IPS DF 4.7 (cell line): ENCODE results near the gene B3GALT4.
"Not testable (repeated sequence)": the region's sequence is repeated elsewhere in the genome, so short reads cannot be mapped to it uniquely, and the experiment has no call there.

Experiments
- DNase-seq: peaks from one replicate; pipeline ENCODE4 v3.0.0-alpha.2; 2013; ENCODE audit warnings: low spot score; ENCODE audit errors: extremely low read depth

B3GALT4 gene

DNA sequence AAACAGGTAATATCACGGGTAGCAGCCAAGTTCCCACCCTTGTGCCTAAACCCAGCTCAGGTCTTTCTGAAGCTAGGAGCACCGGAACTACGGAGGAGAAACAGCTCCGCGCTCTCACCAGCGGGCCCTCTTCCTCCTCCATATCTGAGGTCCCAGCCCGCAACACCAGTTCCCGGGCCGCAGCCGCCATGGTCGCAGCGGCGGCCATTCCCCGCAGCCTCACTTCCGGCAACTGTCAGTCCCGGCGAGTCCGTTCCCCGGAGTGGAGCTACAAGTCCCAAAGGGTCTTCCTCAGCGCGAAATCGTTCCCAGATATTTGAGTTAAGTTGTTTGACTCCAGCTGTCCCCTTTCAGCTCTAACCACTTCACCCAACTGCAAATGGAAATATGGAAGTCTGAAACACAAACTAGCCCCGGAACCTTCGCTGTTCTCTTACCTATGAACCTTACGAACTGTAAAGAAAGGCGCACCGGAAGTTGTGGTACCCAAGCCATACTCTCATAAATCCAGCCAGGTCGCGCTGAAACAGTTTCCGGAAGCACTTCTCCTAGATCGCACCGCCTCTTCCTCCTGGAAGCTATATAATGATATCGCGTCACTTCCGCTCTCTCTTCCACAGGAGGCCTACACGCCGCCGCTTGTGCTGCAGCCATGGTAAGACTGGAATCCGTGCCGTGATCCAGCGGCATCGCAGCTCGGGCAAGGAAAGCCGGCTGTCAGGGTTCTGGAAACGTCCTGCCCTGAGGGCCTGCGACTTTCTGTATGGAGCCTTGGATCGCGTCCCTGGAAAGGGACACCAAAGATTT is 5.3 kb upstream of the B3GALT4 start, which contains the start of the genes RPS18 and VPS52:
Gene RPS18, plus strand, starts transcription at position 608 of the 807 bp plus-strand sequence. Its CDS starts 45 bp downstream, at position 653.
Gene VPS52, minus strand, starts transcription at position 409 of the 807 bp plus-strand sequence. Its CDS starts 201 bp downstream, at position 208.
- peak; percentile 98 for DNase-seq

GRCh38 chr6:33272275-33273128 is 4.4 kb upstream of the B3GALT4 start:
- DNase-seq = no peak

DNA sequence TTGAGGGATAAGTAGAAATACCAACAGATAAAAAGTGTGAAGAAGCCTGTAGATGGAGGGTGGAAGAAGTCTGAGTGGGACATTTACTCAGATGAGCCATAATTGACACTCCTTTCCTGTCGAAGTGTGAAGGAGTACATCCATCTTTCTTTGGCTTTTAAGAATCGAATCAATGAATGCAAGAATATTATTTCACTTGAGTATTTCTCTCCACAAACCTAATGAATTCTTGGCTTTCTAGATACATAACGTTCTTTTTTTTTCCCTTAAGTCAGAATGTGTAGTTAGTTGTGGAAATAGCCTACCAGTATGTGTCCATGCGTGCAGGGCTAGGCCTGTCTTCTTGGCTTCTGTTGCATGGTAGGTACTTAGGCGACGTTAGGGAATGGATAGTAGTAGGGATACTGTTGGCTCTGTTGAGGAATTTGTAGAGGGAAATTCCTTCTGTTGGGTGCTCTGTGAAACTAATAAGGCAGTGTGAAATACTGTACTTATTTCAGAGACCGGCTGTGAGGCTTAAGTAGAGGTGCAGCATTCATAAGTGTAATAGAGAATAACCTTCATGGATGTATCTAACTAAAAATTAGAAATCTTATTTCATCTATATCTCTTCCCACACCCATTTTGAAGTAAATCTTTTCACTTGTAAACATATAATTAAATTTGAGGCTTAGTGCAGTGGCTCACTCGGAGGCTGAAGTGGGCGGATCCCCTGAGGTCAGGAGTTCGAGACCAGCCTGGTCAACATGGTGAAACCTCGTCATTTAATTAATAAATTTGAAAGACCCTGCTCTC is 3.6 kb upstream of the B3GALT4 start:
- no peak for DNase-seq

- no peak for DNase-seq
Observed at GRCh38 chr6:33273924-33274902, 2.7 kb upstream of the B3GALT4 start.

GRCh38 chr6:33275795-33276580 is 935 bp upstream of the B3GALT4 start:
- DNase-seq = not testable (repeated sequence)

DNA sequence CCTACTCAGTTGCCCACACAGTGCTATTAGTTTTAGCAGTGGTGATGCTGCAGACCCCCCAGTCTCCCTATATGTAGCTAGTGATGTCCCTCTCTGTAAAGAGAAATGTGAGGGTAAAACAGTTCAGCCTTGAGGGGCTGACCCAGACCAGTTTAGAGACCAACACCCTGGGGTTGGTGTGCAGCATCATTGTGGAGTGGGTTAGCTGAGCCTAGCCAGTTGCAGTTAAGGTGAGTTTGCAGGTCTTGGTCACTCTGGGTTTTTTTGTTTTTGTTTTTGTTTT is 401 bp upstream of the B3GALT4 start:
- no peak for DNase-seq

DNA sequence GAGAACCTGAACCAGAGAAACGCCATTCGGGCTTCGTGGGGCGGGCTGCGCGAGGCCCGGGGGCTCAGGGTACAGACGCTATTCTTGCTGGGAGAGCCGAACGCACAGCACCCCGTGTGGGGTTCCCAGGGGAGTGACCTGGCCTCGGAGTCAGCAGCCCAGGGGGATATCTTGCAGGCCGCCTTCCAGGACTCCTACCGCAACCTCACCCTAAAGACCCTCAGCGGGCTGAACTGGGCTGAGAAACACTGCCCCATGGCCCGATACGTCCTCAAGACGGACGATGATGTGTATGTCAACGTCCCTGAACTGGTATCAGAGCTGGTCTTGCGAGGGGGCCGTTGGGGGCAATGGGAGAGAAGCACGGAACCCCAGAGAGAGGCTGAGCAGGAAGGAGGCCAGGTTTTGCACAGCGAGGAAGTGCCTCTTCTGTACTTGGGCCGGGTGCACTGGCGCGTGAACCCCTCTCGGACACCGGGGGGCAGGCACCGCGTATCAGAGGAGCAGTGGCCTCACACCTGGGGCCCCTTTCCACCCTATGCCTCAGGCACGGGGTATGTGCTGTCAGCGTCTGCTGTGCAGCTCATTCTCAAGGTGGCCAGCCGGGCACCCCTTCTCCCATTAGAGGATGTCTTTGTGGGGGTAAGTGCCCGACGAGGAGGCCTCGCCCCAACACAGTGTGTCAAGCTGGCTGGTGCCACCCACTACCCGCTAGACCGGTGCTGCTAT is 904 bp downstream of the B3GALT4 start:
- DNase-seq = no peak

DNA sequence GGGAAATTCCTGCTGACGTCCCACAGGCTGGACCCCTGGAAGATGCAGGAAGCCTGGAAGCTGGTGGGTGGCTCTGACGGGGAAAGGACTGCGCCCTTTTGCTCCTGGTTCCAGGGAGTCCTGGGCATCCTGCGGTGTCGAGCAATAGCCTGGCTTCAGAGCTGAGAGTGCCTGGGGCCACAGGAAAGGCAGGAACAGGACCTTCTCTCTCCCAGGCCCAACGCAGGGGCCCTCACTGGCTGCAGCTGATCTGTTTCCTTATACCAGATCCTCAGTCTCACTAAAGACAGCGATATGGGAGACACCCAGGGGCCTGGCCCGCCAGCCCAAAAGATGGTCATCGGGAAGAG is 1.4 kb downstream of the B3GALT4 start:
- no peak for DNase-seq

- no peak for DNase-seq
Observed at GRCh38 chr6:33278810-33279209, 1.9 kb downstream of the B3GALT4 start.

DNA sequence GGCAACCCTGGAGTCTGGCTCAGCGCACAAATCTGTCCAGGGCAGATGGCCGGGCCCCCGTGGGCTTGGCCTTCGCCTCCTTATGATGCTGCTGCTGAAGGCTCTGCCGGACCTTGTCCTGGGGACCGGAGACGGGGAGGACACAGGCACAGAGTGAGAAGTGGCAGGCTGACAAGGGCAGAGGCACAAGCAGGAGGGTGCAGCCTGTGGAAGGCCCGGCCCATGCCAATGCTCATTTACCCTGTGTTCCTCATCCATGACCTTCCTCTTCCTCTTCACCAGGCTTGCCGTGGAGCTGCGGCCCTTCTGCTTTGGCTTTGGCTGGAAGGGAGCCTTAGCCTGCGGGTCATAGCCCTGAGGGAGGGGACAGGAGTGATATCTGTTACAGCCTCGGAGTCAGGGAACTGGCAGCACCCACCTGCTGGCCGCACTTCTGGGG is 2.4 kb downstream of the B3GALT4 start:
- no peak for DNase-seq

- no peak for DNase-seq
Observed at GRCh38 chr6:33279971-33280511, 3.1 kb downstream of the B3GALT4 start.

DNA sequence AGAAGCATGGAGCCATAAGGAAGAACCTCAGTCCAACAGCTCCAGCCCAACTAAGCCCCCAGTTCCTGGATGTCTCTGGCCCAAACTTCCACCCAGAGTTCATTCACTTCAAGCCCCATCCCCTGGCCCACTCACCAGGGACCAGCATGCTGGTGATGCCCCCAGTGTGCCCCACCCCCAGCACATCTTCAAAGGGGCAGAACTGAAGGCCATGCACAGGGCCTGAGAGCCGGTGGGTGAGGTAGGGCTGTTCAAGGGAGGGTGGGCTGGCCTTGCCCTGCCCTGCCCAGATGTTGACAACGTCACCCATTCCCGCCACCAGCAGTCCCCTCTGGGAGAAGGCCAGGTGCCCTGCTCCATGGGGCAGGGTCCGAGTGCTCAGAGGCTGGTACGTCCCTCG is 3.6 kb downstream of the B3GALT4 start:
- no peak for DNase-seq

DNA sequence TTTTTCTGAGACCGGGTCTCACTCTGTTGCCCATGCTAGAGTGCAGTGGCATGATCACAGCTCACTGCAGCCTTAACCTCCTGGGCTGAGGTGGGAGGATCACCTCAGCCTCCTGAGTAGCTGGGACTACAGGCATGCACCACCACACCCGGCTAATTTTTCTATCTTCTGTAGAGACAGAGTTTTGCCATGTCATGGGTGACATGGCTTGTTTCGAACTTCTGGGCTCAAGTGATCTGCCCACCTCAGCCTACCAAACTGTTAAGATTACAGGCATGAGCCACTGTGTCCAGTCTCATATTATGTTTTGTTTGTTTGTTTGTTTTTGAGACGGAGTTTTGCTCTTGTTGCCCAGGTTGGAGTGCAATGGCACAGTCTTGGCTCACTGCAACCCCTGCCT is 8.3 kb downstream of the B3GALT4 start:
- not testable (repeated sequence) for DNase-seq

DNA sequence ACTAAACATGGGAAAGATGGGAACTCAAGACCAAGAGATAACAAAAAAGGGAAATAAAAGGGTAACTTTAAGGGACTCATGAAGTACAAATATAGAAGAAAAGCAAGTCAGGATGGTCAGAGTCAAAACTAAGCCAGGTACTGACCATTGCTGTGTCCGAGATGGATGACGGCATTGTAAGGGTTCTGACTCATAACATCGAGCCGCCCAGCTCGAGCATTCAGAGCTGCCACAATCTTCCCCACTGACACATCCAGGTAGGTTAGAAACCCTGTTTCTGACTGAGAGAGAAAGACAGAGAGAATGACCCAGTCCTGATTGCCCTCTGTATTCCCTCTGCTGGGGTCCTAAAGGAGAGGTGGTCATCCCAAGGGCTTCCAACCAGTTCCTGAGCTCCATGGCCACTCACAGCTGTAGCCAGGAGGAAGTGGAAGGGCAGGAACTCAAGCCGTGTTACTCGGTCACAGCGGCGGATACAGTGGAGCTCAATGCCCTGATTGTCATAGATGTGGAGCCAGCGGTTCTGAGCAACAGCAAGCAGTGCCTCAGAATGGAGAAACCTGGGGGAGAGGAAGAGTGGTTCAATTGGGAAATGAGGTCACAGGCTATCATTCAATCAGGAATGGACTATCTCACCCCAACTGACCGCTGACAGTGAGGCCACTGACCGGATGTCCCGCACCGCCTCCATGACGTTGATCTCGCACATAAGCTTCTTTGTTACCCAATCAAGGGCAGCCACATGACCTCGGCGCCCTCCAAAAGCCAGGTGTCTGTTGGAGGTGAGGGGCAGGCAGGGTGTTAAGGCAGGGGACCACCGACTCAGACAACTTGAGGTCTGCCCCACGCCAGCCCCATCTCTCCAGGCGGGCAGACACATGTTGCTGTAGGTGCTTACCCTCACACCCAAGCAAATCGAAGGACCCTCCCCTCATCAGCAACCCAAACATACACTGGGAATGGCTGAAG is 10.3 kb downstream of the B3GALT4 start:
- DNase-seq = no peak

- no peak for DNase-seq
Observed at GRCh38 chr6:33288141-33288920, 11.4 kb downstream of the B3GALT4 start.

GRCh38 chr6:33288921-33289783 is 12.2 kb downstream of the B3GALT4 start, which contains the start of the genes PFDN6 and WDR46:
Gene PFDN6 (plus strand): TSS chr6:33289601. CDS start chr6:33289857, 256 bp downstream.
Gene WDR46 (minus strand): TSS chr6:33289239. CDS start chr6:33289170, 69 bp downstream.
- no peak for DNase-seq
